GM23248 (cell line): ENCODE results near the gene NKIRAS1. TPM values are rescaled to one million over a fixed set of nuclear protein-coding genes. Genes with fewer than 3 reads are reported as not detected.
"Not testable (repeated sequence)": the region's sequence is repeated elsewhere in the genome, so short reads cannot be mapped to it uniquely, and the experiment has no call there.

Experiments
- DNase-seq: peaks from one replicate; pipeline ENCODE4 v3.0.0-alpha.2; 2015
- H2AFZ ChIP-seq: fragments of 200-600 bp; sonication (generic); 2 replicates; pipeline ENCODE4 v1.6.1; 2016; ENCODE audit warnings: antibody characterized with exemption
- H3F3A ChIP-seq: fragments of 200-600 bp; sonication (generic); 2 replicates; pipeline ENCODE4 v1.6.1; 2016; ENCODE audit warnings: mild to moderate bottlenecking, antibody characterized with exemption, mixed run types; ENCODE audit not compliant: insufficient read depth
- H3K27ac ChIP-seq: fragments of 200-600 bp; sonication (generic); 2 replicates; pipeline ENCODE4 v1.5.1; 2016; ENCODE audit warnings: mild to moderate bottlenecking
- H3K27me3 ChIP-seq: fragments of 200-600 bp; sonication (generic); replicated peaks from 2 replicates; pipeline ENCODE4 v1.6.1; 2016; ENCODE audit warnings: mild to moderate bottlenecking; ENCODE audit not compliant: insufficient read depth
- H3K36me3 ChIP-seq: fragments of 200-600 bp; sonication (generic); 2 replicates; pipeline ENCODE4 v1.6.1; 2016; ENCODE audit warnings: low read depth, mild to moderate bottlenecking
- H3K4me1 ChIP-seq: fragments of 200-600 bp; sonication (generic); 2 replicates; pipeline ENCODE4 v1.6.1; 2016; ENCODE audit warnings: mild to moderate bottlenecking; ENCODE audit not compliant: insufficient read depth
- H3K4me2 ChIP-seq: fragments of 200-600 bp; sonication (generic); one replicate; pipeline ENCODE4 v1.6.1; 2016; ENCODE audit warnings: mild to moderate bottlenecking; ENCODE audit not compliant: unreplicated experiment
- H3K4me3 ChIP-seq: fragments of 200-600 bp; sonication (generic); 2 replicates; pipeline ENCODE4 v1.5.1; 2016; ENCODE audit warnings: mild to moderate bottlenecking
- H3K79me2 ChIP-seq: fragments of 200-600 bp; sonication (generic); 2 replicates; pipeline ENCODE4 v1.6.1; 2016; ENCODE audit warnings: mild to moderate bottlenecking; ENCODE audit not compliant: insufficient read depth
- H3K9ac ChIP-seq: fragments of 200-600 bp; sonication (generic); 2 replicates; pipeline ENCODE4 v1.6.1; 2016; ENCODE audit warnings: mild to moderate bottlenecking
- H3K9me2 ChIP-seq: fragments of 200-600 bp; sonication (generic); 2 replicates; pipeline ENCODE4 v1.6.1; 2016; ENCODE audit warnings: mixed run types, mild to moderate bottlenecking, moderate library complexity; ENCODE audit not compliant: insufficient read depth
- H3K9me3 ChIP-seq: fragments of 200-600 bp; sonication (generic); one replicate; pipeline ENCODE4 v1.6.1; 2017; ENCODE audit warnings: low read depth
- H4K20me1 ChIP-seq: fragments of 200-600 bp; sonication (generic); 2 replicates; pipeline ENCODE4 v1.6.0; 2016; ENCODE audit not compliant: insufficient read depth
- EZH2 ChIP-seq: fragments of 200-600 bp; sonication (generic); IDR thresholded peaks from 2 replicates; pipeline ENCODE4 v1.6.1; 2018; ENCODE audit warnings: antibody characterized with exemption, mild to moderate bottlenecking; ENCODE audit not compliant: insufficient read depth, poor library complexity, severe bottlenecking
- EZH2phosphoT487 ChIP-seq: fragments of 200-600 bp; sonication (generic); IDR thresholded peaks from 2 replicates; pipeline ENCODE4 v1.6.1; 2018; ENCODE audit warnings: antibody characterized with exemption, moderate library complexity, mild to moderate bottlenecking, low read depth; ENCODE audit not compliant: insufficient read depth
- WGBS, 2 experiments: methylation state at CpG; one replicate each; pipeline ENCODE4 v1.1.6; 2015 to 2017; ENCODE audit warnings: low lambda C conversion rate in 2 of 2, low coverage in 1 of 2; ENCODE audit errors: missing lambda C conversion rate in 2 of 2; 5-methylcytosine and 5-hydroxymethylcytosine counted together
- in situ Hi-C: fragments of 300-500 bp; cut with MboI; formaldehyde crosslinking; loops from 2 replicates; pipeline ENCODE4 v1.15.0; 2020
- polyA plus RNA-seq: library from polyadenylated mRNA; unstranded; fragments of >200 nt; fragmentation: Nextera tagmentation; extraction: Ambion mirVana; gene quantifications from 2 replicates; pipeline ENCODE4 v1.2.1, GENCODE V29; 2016
- total RNA-seq: library from RNA; depleted of rRNA; stranded (reverse); fragments of >200 nt; shearing (Covaris generic); gene quantifications from 2 replicates; pipeline ENCODE4 v1.2.3, GENCODE V29; 2014

NKIRAS1 gene
- total and polyA plus RNA-seq, 2 experiments from 2014 or later, result 15.0 to 17.2 TPM

- no peaks in the 10 kb centered on the region; the same call in 1 of the 2 replicates for H3F3A ChIP-seq
- H2AFZ ChIP-seq, result no peak overlapping the region
- 7 to 11% methylated on average over 1 of the region's 1 CpG for WGBS, 2 experiments
Observed at GRCh38 chr3:23859012-23859743, 57.6 kb downstream of the NKIRAS1 start.

DNA sequence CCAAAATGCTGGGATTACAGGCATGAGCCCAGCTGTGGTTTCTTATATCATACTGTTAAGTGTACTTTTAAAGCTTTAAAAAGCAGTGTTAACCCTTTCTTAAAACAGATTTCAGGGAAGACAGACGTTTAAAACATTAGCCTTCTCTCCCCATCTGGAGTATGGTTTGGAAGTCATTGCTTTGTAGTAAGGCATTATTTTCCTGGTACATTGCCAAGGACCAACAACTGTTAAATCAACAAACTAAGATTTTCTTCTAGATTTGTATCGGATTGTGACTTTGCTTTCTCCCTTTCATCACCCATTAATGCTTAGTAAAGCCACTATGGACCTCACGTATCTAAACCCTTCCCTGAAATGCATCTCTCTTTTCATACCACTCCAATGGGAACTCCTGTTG lies 60.5 kb downstream of the NKIRAS1 start:
- no peaks in the 10 kb centered on the region for H3K9me3 ChIP-seq
- no peak overlapping the region for H2AFZ ChIP-seq
- H3K79me2 ChIP-seq, result peaks cover 98% of the 10 kb centered on the region
- in situ Hi-C loops, result no loop called here
- WGBS, 2 experiments, result 46 to 48% methylated on average over 3 of the region's 3 CpGs
- H3K27me3 ChIP-seq, result no peaks in the 10 kb centered on the region
- H3F3A ChIP-seq, result no peaks in the 10 kb centered on the region; the same call in 1 of the 2 replicates
- H3K9ac ChIP-seq, result no peak overlapping the region
- peaks cover 29% of the 10 kb centered on the region for H3K4me1 ChIP-seq
- H3K4me2 ChIP-seq, result no peak overlapping the region
- no peak for DNase-seq
- no peaks in the 10 kb centered on the region for H3K9me2 ChIP-seq
- no peak overlapping the region for H3K27ac ChIP-seq
- peaks cover 12% of the 10 kb centered on the region; the same call in 1 of the 2 replicates for H4K20me1 ChIP-seq
- H3K4me3 ChIP-seq, result no peak overlapping the region
- H3K36me3 ChIP-seq, result no peaks in the 10 kb centered on the region
- TF ChIP-seq EZH2phosphoT487 (no peak), EZH2 (no peak)

More at GRCh38 chr3:23859012-23859743, 57.6 kb downstream of the NKIRAS1 start:
- TF ChIP-seq EZH2 (no peak), EZH2phosphoT487 (no peak)
- in situ Hi-C loops, result no loop called here
- H3K9me2 ChIP-seq, result no peaks in the 10 kb centered on the region
- DNase-seq, result peak; percentile 71
- H3K4me1 ChIP-seq, result peaks cover 25% of the 10 kb centered on the region
- H3K36me3 ChIP-seq, result 0 out of 2 replicates have a peak, but pooled peaks cover 4% of the 10 kb centered on the region
- no peaks in the 10 kb centered on the region for H3K9me3 ChIP-seq
- no peak overlapping the region for H3K9ac ChIP-seq
- peaks cover 98% of the 10 kb centered on the region for H3K79me2 ChIP-seq
- H4K20me1 ChIP-seq, result peaks cover 12% of the 10 kb centered on the region; the same call in 1 of the 2 replicates
- H3K4me2 ChIP-seq, result peak overlapping the region; percentile 43
- no peak overlapping the region for H3K4me3 ChIP-seq
- no peaks in the 10 kb centered on the region for H3K27me3 ChIP-seq
- no peak overlapping the region for H3K27ac ChIP-seq

- H3K27me3 ChIP-seq, H3K4me1 ChIP-seq, H3K36me3 ChIP-seq, H3K9me3 ChIP-seq, H2AFZ ChIP-seq, H3K9ac ChIP-seq, H3K9me2 ChIP-seq, H3K27ac ChIP-seq, H3K4me2 ChIP-seq, in situ Hi-C loops, H4K20me1 ChIP-seq, DNase-seq, H3F3A ChIP-seq, H3K4me3 ChIP-seq: not testable (repeated sequence)
- 94 to 95% methylated on average over 2 of the region's 2 CpGs for WGBS, 2 experiments
- peaks cover 100% of the 10 kb centered on the region for H3K79me2 ChIP-seq
Observed at GRCh38 chr3:23849462-23849861, 67.3 kb downstream of the NKIRAS1 start.

DNA sequence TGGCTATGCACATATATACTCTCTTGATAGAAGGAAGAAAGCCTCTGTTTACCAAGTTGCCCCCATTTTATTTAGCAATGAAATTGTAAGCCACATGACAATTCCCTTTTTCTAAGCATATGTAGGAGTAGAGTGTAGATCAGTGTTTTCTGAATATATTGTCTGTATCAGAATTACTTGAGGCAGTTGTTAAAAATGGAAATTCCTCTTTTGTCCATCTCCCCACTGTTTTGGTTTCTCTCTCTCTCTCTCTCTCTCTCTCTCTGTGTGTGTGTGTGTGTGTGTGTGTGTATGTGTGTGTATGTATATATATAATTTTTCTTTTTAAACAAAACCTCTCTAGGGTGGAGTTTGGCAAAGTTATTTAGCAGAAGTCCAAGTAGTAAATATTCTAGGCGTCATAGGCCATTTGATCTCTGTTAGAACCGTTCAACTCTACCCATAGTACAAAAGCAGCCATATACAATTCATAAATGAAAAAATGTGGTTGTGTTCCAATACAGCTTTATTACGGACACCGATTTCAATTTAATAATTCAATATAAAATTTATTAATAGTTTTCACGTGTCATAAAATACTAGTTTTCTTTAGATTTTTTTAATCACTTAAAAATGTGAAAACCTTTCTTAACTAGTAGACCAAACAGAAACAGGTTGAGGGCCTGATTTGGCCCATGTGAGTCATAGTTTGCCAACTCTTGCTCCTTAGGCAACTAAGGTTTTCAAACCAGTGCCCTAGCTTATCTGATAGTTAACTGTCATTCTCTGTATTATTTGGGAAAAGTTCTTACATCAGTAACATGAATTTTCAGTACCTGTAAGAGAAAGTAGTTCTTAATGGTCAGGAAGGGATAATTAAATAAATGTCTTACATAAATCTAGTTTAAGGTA lies 71.2 kb downstream of the NKIRAS1 start:
- in situ Hi-C loops, result no loop called here
- Histone ChIP-seq H3K36me3 (no peaks in the 10 kb centered on the region), H3F3A (no peaks in the 10 kb centered on the region), H3K4me3 (no peak overlapping the region), H3K4me2 (no peak overlapping the region), H3K79me2 (peaks cover 100% of the 10 kb centered on the region), H2AFZ (no peak overlapping the region), H3K9me3 (no peaks in the 10 kb centered on the region), H3K27ac (no peak overlapping the region), H3K9me2 (no peaks in the 10 kb centered on the region), H3K27me3 (no peaks in the 10 kb centered on the region), H3K4me1 (no peaks in the 10 kb centered on the region), H4K20me1 (no peaks in the 10 kb centered on the region; the same call in 1 of the 2 replicates), H3K9ac (no peak overlapping the region)
- TF ChIP-seq EZH2phosphoT487, result no peak
- no peak for TF ChIP-seq EZH2
- DNase-seq, result no peak
- 96 to 99% methylated on average over 5 of the region's 5 CpGs for WGBS, 2 experiments
